ENCODE data around the gene PALD1. TPM values are rescaled to one million over a fixed set of nuclear protein-coding genes. Genes with fewer than 3 reads are reported as not detected.
"Not testable (repeated sequence)": the region's sequence is repeated elsewhere in the genome, so short reads cannot be mapped to it uniquely, and the experiment has no call there.

The PALD1 gene
- total RNA-seq, 2 donors from 2014 or later = 1.3 to 3.9 TPM

DNA sequence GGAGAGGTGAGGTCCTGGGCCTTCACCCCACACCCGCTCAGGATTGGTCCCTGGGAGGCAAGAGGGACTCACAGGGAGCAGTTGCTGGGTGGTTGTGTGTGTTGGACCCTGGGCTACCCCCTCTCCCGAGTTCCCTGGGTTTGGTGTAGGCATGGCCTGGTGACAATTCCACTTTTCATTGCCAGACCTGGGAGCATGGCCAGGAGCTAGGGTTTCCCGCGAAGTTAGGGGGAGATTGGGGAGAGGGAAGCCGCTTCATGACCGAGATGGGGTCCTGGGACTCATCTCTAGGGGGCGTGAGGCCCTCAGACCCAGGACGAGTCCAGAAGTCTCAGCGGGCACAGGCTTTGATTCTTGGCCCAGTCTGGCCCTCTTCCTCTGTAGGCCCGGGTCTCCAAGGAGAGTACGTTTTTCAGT lies 606 bp downstream of the PALD1 start:
- intact Hi-C loops (cut with DNase I, micrococcal nuclease) = no loop called here
- ATAC-seq = no peak

DNA sequence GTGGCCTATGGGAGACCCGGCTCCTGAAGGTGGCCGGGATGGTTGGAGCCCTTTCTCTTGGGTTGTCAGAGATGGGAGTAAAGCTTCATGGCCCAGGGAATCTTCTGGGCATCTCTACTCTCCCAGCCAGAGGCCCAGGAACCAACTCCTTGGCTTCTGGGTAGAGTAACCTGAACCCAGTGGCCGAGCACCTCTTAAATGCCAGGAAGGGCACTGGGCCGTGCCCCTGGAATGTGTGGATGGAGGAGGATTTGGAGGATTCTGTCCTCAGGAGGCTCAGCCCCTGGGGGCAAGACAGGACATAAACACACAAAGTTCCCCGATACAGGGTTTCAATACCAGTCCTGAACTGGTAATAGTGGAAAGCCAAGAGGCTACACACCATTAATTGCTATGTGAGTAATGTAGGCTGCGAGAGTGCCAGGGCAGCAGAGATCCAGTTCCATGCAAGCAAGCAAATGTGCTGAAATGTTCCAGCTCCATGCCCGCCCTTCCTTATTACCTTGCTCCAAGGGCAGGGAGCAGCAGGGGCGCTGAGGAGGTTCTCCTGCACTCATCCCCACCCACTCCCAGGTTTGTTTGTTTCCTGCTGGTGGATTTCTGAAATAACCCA lies 1.2 kb downstream of the PALD1 start:
- intact Hi-C loops (cut with DNase I, micrococcal nuclease) = no loop called here
- DNase-seq (peak in 1 of 2 donors; percentile 46), ATAC-seq (peak; percentile 86)

More for the DNA sequence above, 606 bp downstream of the PALD1 start:
- DNase-seq = no peak

DNA sequence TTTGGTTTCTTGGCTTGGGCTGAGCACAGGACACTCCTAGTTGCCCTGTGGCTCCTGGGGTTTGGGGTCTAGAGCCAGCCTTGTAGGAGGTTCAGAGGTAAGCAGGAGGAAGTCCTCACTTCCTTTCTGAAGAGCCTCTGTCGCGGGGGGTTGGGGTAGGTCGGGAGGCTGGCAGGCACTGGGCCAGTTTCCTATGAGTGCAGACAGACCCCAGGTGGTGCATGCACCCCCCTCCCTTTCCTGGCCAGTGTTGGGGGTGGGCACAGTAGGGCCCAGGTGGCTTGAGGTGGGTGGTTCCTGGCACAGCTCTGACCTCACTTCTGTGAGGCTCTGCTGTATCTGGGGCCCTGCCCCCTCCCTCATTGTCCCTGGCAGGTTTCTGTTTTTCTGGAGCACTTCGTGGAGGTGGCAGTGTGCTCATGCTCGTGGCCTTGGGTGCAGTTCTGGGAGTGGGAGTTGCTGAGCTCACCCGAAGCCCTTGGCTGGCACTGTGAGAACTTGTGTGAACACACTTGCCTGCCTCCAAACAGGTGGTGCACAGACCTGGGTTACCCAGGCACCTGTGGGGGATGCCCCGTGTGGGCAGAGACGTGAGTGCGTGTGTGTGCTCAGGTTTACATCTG lies 1.8 kb downstream of the PALD1 start:
- no peak for ATAC-seq
- intact Hi-C loops (cut with DNase I, micrococcal nuclease) = no loop called here
- DNase-seq = peak in 1 of 2 donors; percentile 38

DNA sequence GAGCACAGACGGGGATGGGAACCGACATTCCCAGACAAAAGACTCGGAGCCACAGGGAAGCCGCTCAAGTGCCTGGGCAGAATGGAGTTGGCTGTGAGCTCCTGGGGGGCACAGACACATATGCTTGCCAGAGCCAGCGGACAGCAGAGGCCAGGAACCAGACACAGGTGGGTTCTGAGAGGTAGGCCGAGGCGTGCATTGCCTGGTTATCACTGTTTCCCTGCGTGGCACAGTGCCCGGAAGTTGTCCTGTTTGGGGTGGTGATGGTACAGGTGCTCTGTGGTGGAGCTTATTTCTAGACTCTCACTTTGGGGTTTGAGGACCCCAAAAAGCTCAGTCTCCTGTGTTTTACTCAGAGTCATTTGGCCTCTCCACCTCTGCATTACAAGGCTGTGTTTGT lies 2.5 kb downstream of the PALD1 start:
- no peak for DNase-seq
- no peak for ATAC-seq
- intact Hi-C loops (cut with DNase I, micrococcal nuclease) = no loop called here

DNA sequence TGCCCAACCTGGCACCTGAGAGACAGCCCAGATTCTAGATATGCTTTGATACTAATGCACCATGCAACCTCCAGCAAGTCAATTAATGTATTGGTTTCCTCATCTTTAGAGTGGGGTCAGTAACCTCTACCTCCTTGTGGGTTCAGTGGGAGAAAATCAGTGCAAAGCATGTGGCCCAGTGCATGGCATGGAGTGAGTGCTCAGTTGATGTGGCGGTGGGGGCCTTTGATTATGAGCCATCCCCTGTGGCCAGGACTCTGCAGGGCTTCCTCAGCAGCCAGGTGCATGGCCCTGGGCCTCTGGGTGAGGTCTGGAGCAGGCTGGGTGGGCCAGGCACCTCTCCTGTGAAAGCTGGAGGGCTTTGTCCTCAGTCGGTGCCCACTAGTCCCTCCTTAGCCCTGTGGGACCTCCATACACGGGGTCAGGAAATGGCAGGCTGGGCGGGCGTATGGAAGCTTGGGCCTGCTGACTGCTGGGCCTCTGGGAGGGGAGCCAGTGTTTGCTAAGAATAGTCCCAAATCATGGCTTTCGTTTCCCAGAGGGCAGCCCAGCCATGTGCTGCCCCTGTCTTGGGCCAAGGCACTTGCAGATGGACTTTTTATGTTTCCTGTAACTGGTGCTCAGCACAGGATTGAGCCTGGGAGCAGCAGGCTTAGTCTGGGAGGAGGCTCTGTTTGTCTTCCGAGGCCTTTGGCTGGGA lies 3.4 kb downstream of the PALD1 start:
- DNase-seq = peak in 1 of 2 donors; percentile 23
- no peak for ATAC-seq
- intact Hi-C loops (cut with DNase I, micrococcal nuclease) = no loop called here

DNA sequence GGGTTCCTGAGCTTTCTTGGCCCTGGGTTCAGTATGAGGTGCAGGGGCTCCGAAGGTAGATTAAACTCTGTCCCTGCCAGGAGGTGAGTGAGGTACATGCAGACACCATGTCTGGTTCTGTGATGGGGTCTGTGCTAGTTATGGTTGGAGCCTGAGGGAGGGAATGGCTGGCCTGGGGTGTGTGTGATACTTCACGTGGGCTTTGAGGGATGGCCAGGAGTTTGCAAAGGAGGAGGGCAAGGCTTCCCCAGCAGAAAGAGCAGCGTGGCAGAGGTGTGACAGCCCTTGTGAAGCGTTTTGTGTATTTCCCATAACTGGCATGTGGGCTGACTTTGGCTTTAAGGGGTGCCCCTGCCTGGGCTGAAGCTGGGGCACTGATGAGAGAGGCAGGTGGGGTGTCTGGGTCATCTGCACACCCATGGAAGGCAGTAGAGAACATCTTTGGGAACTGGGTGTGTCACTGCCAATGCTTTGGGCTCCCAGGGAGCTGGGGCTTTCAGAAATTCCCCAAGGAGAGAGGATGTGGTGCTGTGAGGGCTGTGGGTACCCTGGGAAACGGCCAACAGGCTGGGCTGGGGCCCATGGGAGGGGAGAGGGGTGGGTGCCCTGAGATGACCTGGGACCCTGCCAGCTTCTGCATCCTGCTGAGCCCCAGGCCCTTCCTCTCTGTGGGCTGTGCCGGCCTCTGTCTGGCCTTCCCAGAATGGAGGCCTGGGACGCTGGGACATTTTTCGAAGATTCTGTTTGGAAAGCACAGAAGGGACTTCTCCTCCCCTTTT lies 4.6 kb downstream of the PALD1 start:
- intact Hi-C loops (cut with DNase I, micrococcal nuclease) = no loop called here
- DNase-seq (no peak), ATAC-seq (no peak)

DNA sequence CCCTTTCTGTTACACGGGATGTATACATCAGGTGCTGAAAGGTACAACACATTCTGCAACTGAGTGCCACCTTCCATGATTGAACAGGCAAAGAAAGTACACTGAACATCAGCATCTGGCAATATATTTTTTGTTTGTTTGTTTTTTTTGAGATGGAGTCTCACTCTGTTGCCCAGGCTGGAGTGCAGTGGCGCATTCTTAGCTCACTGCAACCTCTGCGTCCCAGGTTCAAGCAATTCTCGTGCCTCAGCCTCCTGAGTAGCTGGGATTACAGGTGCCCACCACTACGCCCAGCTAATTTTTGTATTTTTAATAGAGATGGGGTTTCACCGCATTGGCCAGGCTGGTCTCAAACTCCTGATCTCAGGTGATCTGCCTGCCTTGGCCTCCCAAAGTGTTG lies 5.3 kb downstream of the PALD1 start:
- DNase-seq; ATAC-seq; intact Hi-C loops (cut with DNase I, micrococcal nuclease): not testable (repeated sequence)

DNA sequence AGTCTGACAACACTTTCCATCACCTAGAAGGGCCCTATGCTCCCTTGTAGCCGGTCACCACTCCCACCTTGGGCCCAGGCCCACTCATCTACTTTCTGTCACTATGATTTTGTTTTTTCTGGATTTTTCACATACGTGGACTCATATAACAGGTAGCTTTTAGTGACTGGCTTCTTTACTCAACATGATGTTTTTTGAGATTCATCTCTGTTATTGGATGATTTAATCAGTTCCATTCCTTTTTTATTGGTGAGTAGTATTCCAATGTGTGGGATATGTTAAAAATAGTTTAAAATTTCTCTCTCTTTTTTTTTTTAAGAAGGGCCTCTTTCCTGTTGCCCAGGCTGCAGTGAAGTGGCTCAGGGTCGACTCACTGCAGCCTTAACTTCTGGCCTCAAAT lies 9.3 kb downstream of the PALD1 start:
- intact Hi-C loops (cut with DNase I, micrococcal nuclease) = no loop called here
- ATAC-seq (no peak), DNase-seq (no peak)

DNA sequence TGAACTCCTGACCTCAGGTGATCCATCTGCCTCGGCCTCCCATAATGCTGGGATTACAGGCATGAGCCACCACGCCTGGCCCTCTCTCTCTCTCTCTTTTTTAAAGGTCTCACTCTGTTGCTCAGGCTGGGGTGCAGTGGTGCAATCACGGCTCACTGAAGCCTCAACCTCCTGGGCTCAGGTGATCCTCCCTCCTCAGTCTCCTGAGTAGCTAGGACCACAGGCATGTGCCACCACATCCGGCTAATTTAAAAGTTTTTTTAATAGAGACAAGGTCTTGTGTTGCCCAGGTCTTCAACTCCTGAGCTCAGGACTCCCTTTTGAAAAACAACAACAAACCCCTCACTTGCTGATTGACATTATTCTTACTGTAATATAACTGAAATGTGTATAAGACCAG lies 11.6 kb downstream of the PALD1 start:
- intact Hi-C loops (cut with DNase I, micrococcal nuclease) = no loop called here
- ATAC-seq (no peak), DNase-seq (no peak)

DNA sequence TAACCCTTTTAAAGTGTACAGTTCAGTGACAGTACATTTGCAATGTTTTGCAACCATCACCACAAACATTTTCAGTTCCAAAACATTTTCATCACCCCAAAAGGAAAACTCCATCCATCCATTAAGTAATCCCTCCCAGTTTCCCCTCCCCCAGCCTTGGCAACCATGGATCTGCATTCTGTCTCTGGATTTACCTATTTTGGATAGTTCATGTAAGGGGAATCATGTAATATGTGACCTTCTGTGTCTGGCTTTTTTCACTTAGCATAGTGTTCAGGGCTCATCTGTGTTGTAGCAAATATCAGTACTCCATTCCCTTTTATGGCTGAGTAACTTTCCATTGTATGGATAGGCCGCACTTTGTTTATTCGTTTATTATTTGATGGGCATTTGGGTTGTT lies 13.0 kb downstream of the PALD1 start:
- intact Hi-C loops (cut with DNase I, micrococcal nuclease) = no loop called here
- ATAC-seq = no peak
- no peak for DNase-seq

DNA sequence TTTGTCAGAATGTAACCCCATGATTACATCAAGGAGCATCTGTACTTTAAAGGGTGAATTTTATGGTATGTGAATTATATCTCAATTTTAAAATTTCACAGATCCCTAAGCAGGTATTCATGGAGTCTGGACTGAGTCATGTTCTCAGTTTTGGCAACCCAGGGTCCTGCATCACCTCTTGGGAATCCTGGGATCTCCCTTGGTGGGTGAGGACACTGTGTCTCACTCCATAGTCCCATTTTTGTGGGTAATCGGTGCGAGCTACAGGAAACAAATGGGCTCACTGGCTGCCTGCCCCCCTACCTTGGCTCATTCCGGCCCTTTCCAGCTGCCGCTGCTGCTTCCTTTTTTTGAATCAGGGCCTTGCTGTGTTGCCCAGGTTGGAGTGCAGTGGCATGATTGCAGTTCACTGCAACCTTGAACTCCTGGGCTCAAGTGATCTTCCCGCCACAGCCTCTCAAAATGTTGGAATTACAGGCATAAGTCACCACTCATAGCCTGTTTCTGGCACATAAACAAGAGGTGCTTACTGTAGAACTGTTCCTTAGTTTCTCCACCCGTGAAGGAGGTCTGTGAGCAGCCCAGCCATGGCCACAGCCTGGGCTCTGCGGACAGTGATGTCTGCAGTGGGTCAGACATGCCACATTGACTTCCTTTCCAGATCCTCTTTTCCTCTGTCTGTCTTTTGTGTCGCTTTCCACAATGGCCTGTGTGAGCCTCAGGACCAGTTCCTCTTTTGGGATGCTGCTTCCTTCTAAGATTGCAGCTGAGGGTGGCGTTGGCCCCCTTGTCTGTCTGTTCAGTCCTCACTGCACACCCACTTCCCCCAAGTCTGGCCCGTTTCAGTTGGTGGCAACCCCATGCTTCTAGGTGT lies 14.5 kb downstream of the PALD1 start:
- intact Hi-C loops (cut with DNase I, micrococcal nuclease) = no loop called here
- DNase-seq = peak in 1 of 2 donors; percentile 36
- no peak for ATAC-seq

DNA sequence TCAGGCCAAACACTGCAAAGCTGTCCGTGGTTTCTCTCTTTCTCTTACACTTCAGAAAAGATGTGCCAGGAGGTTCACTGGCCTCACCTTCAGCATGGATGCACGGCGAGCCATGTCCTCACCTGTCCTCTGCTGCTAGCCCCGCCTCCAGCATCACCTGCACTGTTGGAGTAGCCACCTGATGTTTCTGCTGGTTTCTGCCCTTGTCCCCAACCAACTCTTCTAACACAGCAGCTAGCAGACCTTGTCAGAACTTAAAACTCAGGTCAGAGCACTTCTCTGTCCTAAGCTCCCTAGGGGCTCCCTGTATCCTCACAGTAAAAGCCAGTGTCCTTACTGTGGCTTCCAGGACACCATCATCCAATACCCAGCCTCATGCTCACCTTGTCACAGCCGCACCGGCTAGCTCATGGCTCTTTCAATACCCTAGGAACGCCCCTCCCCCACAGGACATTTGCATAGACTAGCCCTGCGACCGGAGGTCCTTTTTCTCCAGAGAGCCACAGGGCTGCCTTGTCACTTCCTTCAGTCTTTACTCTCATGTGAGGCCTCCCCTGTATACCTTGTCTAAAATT lies 15.2 kb downstream of the PALD1 start:
- ATAC-seq (no peak), DNase-seq (peak; percentile 66 to 79)
- intact Hi-C loops (cut with DNase I, micrococcal nuclease) = no loop called here

DNA sequence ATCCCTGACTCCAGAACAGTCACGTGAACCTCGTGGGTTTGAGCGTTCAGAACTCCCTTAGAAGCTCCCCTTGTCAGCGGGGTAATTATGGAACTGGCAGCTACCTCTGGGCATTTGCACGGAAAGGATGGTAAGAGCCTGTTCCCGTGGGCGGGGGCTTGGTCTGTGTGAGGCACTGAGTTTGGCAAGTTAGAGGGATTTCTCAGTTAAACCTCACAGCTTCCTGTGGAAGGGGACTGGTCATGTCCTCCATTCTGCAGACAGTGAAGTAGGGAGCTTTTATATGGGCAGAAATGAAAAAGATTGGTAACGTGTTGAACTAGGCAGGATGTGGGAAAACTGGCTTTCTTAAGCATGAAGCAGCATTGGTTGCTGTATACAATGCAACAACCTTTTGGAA lies 16.0 kb downstream of the PALD1 start:
- ATAC-seq (no peak), DNase-seq (no peak)
- intact Hi-C loops (cut with DNase I, micrococcal nuclease) = no loop called here

DNA sequence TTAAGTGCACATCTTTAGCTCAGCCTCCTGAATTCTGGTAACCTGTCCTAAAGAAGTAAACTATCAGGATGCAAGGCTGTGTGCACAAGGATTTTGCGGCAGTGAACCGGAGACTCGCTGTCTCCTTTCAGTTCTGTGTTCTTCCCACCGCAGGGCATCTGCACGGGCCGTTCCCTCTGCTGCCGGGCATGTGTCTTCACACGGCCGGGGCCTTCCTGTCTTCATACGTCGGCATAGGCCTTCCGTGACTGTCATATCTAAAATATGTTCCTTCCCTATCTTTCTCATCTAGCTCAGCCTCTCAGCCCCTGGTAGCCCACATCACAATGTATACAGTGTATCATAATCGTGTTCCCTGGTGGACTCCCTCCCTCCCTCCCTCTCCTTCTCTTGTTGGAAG lies 16.4 kb downstream of the PALD1 start:
- peak; percentile 15 for ATAC-seq
- intact Hi-C loops (cut with DNase I, micrococcal nuclease) = no loop called here
- peak; percentile 49 to 53 for DNase-seq

DNA sequence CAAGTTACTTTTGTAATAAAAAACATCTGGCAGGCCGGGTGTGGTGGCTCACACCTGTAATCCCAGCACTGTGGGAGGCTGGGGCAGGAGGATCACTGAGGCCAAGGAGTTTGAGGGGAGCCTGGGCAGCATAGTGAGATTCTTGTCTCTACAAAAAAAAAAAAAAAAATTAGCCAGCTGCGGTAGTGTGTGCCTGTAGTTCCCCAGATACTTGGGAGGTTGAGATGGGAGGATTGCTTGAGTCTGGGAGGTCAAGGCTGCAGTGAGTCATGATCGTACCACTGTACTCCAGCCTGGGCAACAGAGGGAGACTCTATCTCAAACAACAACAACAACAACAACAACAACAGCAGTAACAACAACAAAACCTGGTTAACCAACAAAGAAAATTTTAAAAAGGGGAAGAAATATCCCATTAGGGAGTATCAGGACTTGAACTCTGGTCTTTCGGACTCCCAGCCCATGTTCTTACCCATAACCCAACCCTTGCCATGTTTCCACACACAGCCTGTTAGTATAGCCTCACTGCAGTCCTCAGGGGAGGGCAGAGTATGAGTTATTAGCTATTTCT lies 17.2 kb downstream of the PALD1 start:
- DNase-seq = no peak
- intact Hi-C loops (cut with DNase I, micrococcal nuclease) = no loop called here
- ATAC-seq = no peak

DNA sequence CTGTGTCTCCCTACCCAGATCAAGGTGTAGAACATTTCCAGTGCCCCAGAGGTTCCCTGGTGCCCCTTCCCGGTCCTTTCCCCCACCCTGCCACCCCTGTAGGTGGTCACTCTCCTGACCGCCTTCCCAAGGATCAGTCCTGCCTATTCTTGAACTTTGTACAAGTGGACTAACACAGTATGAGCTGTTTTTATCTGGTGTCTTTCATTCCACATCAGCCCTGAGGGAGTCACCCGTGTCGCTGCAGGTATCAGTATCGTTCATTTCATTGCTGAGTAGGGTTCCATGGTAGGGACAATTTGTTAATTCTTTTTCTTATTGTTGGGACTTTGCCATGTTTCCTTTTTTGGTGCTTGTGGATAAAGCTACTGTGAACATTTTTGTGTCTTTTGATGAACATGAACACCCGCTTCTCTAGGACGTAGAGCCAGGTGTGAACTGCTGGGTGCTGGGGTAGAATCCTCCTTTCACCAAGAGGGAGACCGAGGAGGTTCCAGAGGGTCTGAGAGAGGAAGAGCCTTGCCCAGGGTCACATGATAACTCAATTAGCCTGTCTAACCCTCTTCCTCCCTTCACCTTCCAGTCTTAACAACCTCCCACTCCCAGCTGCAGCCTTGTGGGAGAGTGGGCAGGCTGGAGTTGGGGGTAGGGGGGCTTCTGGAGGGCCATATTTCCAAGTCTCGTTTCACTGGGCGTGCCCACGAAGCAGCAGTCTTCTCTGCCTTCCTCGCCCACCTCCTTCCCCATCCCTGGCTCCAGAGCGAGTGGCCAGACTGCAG lies 18.0 kb downstream of the PALD1 start:
- DNase-seq (no peak), ATAC-seq (no peak)
- intact Hi-C loops (cut with DNase I, micrococcal nuclease) = no loop called here

DNA sequence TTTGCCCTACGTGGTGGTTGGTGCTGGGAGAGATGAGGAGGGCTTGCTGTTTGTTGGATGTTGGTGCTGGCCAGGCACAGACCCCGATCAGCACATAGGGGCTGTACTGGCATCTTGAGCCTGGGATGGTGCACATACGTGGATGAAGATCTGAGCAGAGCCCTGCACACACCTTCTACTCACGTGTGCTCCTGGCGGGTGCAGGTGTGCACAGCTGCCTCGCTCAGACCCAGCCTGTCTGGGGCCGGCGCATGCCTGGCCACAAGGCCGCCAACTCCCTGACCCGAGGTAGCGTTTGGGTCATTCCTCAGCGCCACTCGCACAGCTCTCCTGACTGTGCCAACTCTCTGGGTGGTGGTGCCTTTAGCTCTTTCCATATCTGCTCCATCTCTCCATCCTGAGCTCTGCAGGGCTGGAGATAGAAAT lies 18.6 kb downstream of the PALD1 start:
- intact Hi-C loops (cut with DNase I, micrococcal nuclease) = no loop called here

More for the DNA sequence above, 18.6 kb downstream of the PALD1 start:
- ATAC-seq = no peak
- no peak for DNase-seq

Data from left colon (tissue), 2 donors.